Measurements from ENCODE around the gene PROS1. TPM values are rescaled to one million over a fixed set of nuclear protein-coding genes. Genes with fewer than 3 reads are reported as not detected.

PROS1 gene
- total RNA-seq, 1 donor, result 97.4 TPM

- Histone ChIP-seq H3K4me3 (ENCODE audit: insufficient read depth, low read length) (no peak overlapping the region), H3K27ac (ENCODE audit: low read depth, low read length) (no peak overlapping the region), H2AFZ (ENCODE audit: low read length) (no peak overlapping the region), H3K4me2 (ENCODE audit: insufficient read depth, low read length) (no peak overlapping the region), H3K27me3 (ENCODE audit: insufficient read depth, low read length) (no peaks in the 10 kb centered on the region), H3K36me3 (ENCODE audit: insufficient read depth, low read length) (no peaks in the 10 kb centered on the region), H3K4me1 (ENCODE audit: insufficient read depth, low read length) (no peaks in the 10 kb centered on the region), H3K9me3 (ENCODE audit: low read depth, low read length) (no peaks in the 10 kb centered on the region), H3K79me2 (ENCODE audit: insufficient read depth, low read length) (no peaks in the 10 kb centered on the region), H4K20me1 (ENCODE audit: insufficient read depth, low read length) (no peaks in the 10 kb centered on the region)
- no peak for TF ChIP-seq CTCF (IDR thresholded peaks at IDR 0.05; ENCODE audit: extremely low read depth, low read depth, low read length)
- no peak for DNase-seq (ENCODE audit: insufficient read length, low spot score, missing footprints)
Measured at GRCh38 chr3:93911206-93911605, 62.5 kb downstream of the PROS1 start.

GRCh38 chr3:93910097-93910496 is 63.6 kb downstream of the PROS1 start:
- Histone ChIP-seq H4K20me1 (ENCODE audit: insufficient read depth, low read length) (no peaks in the 10 kb centered on the region), H3K27ac (ENCODE audit: low read depth, low read length) (no peak overlapping the region), H3K9me3 (ENCODE audit: low read depth, low read length) (no peaks in the 10 kb centered on the region), H2AFZ (ENCODE audit: low read length) (no peak overlapping the region), H3K4me1 (ENCODE audit: insufficient read depth, low read length) (no peaks in the 10 kb centered on the region), H3K27me3 (ENCODE audit: insufficient read depth, low read length) (no peaks in the 10 kb centered on the region), H3K4me3 (ENCODE audit: insufficient read depth, low read length) (no peak overlapping the region), H3K79me2 (ENCODE audit: insufficient read depth, low read length) (no peaks in the 10 kb centered on the region), H3K36me3 (ENCODE audit: insufficient read depth, low read length) (peaks cover 3% of the 10 kb centered on the region), H3K4me2 (ENCODE audit: insufficient read depth, low read length) (no peak overlapping the region)
- DNase-seq (ENCODE audit: insufficient read length, low spot score, missing footprints), result no peak
- TF ChIP-seq CTCF (IDR thresholded peaks at IDR 0.05; ENCODE audit: extremely low read depth, low read depth, low read length), result no peak

GRCh38 chr3:93907132-93907531 is 66.6 kb downstream of the PROS1 start:
- DNase-seq (ENCODE audit: insufficient read length, low spot score, missing footprints), result no peak
- H3K79me2 ChIP-seq (ENCODE audit: insufficient read depth, low read length), result no peaks in the 10 kb centered on the region
- no peaks in the 10 kb centered on the region for H3K4me1 ChIP-seq (ENCODE audit: insufficient read depth, low read length)
- no peak overlapping the region for H3K27ac ChIP-seq (ENCODE audit: low read depth, low read length)
- no peaks in the 10 kb centered on the region for H3K9me3 ChIP-seq (ENCODE audit: low read depth, low read length)
- no peak overlapping the region for H2AFZ ChIP-seq (ENCODE audit: low read length)
- H3K36me3 ChIP-seq (ENCODE audit: insufficient read depth, low read length), result peaks cover 3% of the 10 kb centered on the region
- no peak for TF ChIP-seq CTCF (IDR thresholded peaks at IDR 0.05; ENCODE audit: extremely low read depth, low read depth, low read length)
- H4K20me1 ChIP-seq (ENCODE audit: insufficient read depth, low read length), result no peaks in the 10 kb centered on the region
- H3K27me3 ChIP-seq (ENCODE audit: insufficient read depth, low read length), result no peaks in the 10 kb centered on the region
- H3K4me2 ChIP-seq (ENCODE audit: insufficient read depth, low read length), result no peak overlapping the region
- no peak overlapping the region for H3K4me3 ChIP-seq (ENCODE audit: insufficient read depth, low read length)

- Histone ChIP-seq H2AFZ (ENCODE audit: low read length) (no peak overlapping the region), H3K4me2 (ENCODE audit: insufficient read depth, low read length) (no peak overlapping the region), H3K36me3 (ENCODE audit: insufficient read depth, low read length) (peaks cover 3% of the 10 kb centered on the region), H4K20me1 (ENCODE audit: insufficient read depth, low read length) (no peaks in the 10 kb centered on the region), H3K27ac (ENCODE audit: low read depth, low read length) (no peak overlapping the region), H3K27me3 (ENCODE audit: insufficient read depth, low read length) (no peaks in the 10 kb centered on the region), H3K4me1 (ENCODE audit: insufficient read depth, low read length) (no peaks in the 10 kb centered on the region), H3K4me3 (ENCODE audit: insufficient read depth, low read length) (no peak overlapping the region), H3K79me2 (ENCODE audit: insufficient read depth, low read length) (no peaks in the 10 kb centered on the region), H3K9me3 (ENCODE audit: low read depth, low read length) (no peaks in the 10 kb centered on the region)
- DNase-seq (ENCODE audit: insufficient read length, low spot score, missing footprints), result no peak
- no peak for TF ChIP-seq CTCF (IDR thresholded peaks at IDR 0.05; ENCODE audit: extremely low read depth, low read depth, low read length)
Measured at GRCh38 chr3:93906245-93906644, 67.5 kb downstream of the PROS1 start.
